ENCODE results near the gene PRPF19. TPM values are rescaled to one million over a fixed set of nuclear protein-coding genes. Genes with fewer than 3 reads are reported as not detected.

PRPF19 gene
- total RNA-seq, 1 experiment from 2014 or later, result 160 TPM

DNA sequence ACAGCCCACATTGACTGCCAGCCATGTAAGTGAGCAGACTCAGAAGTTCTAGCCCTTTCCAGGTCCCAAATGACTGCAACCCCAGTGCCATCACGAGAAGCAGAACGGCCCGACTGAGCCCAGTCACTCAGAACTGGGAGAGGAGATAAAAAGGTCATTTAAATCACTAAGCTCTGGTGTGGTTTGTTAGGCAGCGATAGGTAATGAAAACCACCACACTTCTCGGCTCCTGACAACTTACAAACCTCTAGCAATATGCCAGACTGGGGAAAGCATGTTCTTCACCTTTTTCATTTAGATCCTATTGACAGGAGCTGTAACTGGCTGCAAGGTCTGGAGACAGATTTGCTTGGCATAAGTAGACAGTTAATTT lies 38.9 kb upstream of the PRPF19 start:
- H3K9me3 ChIP-seq (ENCODE audit: insufficient read depth, low read depth), result no peaks in the 10 kb centered on the region
- no peaks in the 10 kb centered on the region for H4K20me1 ChIP-seq (ENCODE audit: insufficient read depth)
- peaks cover 21% of the 10 kb centered on the region for H3F3A ChIP-seq (ENCODE audit: insufficient read depth, low read depth)
- no peak overlapping the region for H3K4me2 ChIP-seq
- no peak overlapping the region for H3K27ac ChIP-seq
- TF ChIP-seq EZH2 (IDR thresholded peaks at IDR 0.05; ENCODE audit: low read depth), result no peak
- TF ChIP-seq, protein P1, sequence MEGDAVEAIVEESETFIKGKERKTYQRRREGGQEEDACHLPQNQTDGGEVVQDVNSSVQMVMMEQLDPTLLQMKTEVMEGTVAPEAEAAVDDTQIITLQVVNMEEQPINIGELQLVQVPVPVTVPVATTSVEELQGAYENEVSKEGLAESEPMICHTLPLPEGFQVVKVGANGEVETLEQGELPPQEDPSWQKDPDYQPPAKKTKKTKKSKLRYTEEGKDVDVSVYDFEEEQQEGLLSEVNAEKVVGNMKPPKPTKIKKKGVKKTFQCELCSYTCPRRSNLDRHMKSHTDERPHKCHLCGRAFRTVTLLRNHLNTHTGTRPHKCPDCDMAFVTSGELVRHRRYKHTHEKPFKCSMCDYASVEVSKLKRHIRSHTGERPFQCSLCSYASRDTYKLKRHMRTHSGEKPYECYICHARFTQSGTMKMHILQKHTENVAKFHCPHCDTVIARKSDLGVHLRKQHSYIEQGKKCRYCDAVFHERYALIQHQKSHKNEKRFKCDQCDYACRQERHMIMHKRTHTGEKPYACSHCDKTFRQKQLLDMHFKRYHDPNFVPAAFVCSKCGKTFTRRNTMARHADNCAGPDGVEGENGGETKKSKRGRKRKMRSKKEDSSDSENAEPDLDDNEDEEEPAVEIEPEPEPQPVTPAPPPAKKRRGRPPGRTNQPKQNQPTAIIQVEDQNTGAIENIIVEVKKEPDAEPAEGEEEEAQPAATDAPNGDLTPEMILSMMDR (conservative IDR thresholded peaks at IDR 0.05), result no peak
- peaks cover 26% of the 10 kb centered on the region for H3K4me1 ChIP-seq (replicated peaks; ENCODE audit: insufficient read depth)
- no peak overlapping the region for H3K4me3 ChIP-seq
- BruUV-seq (replicated peaks), result no TSS peak
- no peaks in the 10 kb centered on the region for H3K79me2 ChIP-seq (ENCODE audit: low read depth)
- no peak for DNase-seq
- H3K36me3 ChIP-seq (ENCODE audit: low read depth), result no peaks in the 10 kb centered on the region
- H3K27me3 ChIP-seq (ENCODE audit: insufficient read depth, low read depth), result no peaks in the 10 kb centered on the region
- H2AFZ ChIP-seq, result no peak overlapping the region
- ChIA-PET CTCF (no interaction called here), POLR2A (ENCODE audit: unreplicated experiment) (no interaction called here)
- H3K9me2 ChIP-seq (ENCODE audit: insufficient read depth), result no peaks in the 10 kb centered on the region
- intact Hi-C loops (cut with micrococcal nuclease; ENCODE audit: unreplicated experiment), result no loop called here

GRCh38 chr11:60944490-60945294 lies 38.3 kb upstream of the PRPF19 start:
- Histone ChIP-seq H3K4me1 (replicated peaks; ENCODE audit: insufficient read depth) (peaks cover 26% of the 10 kb centered on the region), H3F3A (ENCODE audit: insufficient read depth, low read depth) (peaks cover 26% of the 10 kb centered on the region), H3K9me3 (ENCODE audit: insufficient read depth, low read depth) (no peaks in the 10 kb centered on the region), H2AFZ (no peak overlapping the region), H3K4me3 (no peak overlapping the region), H3K9me2 (ENCODE audit: insufficient read depth) (no peaks in the 10 kb centered on the region), H3K79me2 (ENCODE audit: low read depth) (no peaks in the 10 kb centered on the region), H3K27me3 (ENCODE audit: insufficient read depth, low read depth) (no peaks in the 10 kb centered on the region), H3K27ac (no peak overlapping the region), H3K36me3 (ENCODE audit: low read depth) (no peaks in the 10 kb centered on the region), H4K20me1 (ENCODE audit: insufficient read depth) (no peaks in the 10 kb centered on the region), H3K4me2 (no peak overlapping the region)
- TF ChIP-seq, protein P1 (conservative IDR thresholded peaks at IDR 0.05), result peak; percentile 32; the same call in 1 of the 2 replicates
- TF ChIP-seq EZH2 (IDR thresholded peaks at IDR 0.05; ENCODE audit: low read depth), result no peak
- POLR2A ChIA-PET (ENCODE audit: unreplicated experiment), result no interaction called here
- DNase-seq, result no peak
- CTCF ChIA-PET, result no interaction called here
- intact Hi-C loops (cut with micrococcal nuclease; ENCODE audit: unreplicated experiment), result no loop called here
- no TSS peak for BruUV-seq (replicated peaks)

DNA sequence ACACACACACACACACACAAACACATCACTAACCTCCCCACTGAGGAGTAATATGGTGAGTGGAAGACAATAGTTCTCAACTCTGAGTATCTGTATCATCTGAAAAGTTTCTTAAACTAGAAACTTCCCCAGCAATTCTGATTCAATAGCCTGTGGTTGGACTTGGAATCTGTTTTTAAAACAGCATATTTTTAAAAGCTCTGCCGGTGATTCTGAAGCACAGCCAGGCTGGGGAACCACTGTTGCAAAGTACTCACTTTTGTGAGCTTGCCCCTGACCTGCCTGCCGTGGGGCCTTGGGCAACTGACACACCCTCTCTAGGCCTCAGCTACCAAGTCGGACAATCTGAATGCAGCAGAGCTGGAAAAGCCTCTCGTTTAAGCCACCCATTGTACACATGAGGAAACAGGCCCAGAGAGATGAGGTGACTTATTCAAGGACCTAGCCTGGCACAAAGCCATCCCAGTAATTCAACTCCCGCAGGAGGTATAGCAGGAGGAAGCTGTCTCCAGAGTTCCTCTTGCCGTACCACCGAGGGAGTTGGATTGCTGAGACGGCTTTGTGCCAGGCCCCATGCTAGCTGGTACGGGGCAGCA lies 36.7 kb upstream of the PRPF19 start:
- no TSS peak for BruUV-seq (replicated peaks)
- H3K4me2 ChIP-seq, result peak overlapping the region; percentile 76
- no peaks in the 10 kb centered on the region for H4K20me1 ChIP-seq (ENCODE audit: insufficient read depth)
- intact Hi-C loops (cut with micrococcal nuclease; ENCODE audit: unreplicated experiment), result loop anchor here (2.0 kb wide), 1 partner anchor 18 kb away; the partner anchor contains the start of gene TMEM132A
- H3K27ac ChIP-seq, result peak overlapping the region; percentile 74
- peaks cover 26% of the 10 kb centered on the region for H3F3A ChIP-seq (ENCODE audit: insufficient read depth, low read depth)
- H3K9me3 ChIP-seq (ENCODE audit: insufficient read depth, low read depth), result no peaks in the 10 kb centered on the region
- CTCF ChIA-PET, result interaction anchor here (0.6 to 0.7 kb wide), 2 partner anchors 28 to 391 kb away, joined by 3 read pairs; no protein-coding TSS in a partner anchor
- TF ChIP-seq, protein P1 (conservative IDR thresholded peaks at IDR 0.05), result no peak
- TF ChIP-seq EZH2 (IDR thresholded peaks at IDR 0.05; ENCODE audit: low read depth), result no peak
- H3K4me3 ChIP-seq, result peak overlapping the region; percentile 11; the same call in 1 of the 2 replicates
- H3K9me2 ChIP-seq (ENCODE audit: insufficient read depth), result no peaks in the 10 kb centered on the region
- POLR2A ChIA-PET (ENCODE audit: unreplicated experiment), result interaction anchor here (0.6 to 0.7 kb wide), 6 partner anchors 17 to 1722 kb away, joined by 3 to 11 read pairs (median 6); partner anchors contain the start of gene TMEM109
- H2AFZ ChIP-seq, result peak overlapping the region; percentile 71
- H3K79me2 ChIP-seq (ENCODE audit: low read depth), result no peaks in the 10 kb centered on the region
- H3K4me1 ChIP-seq (replicated peaks; ENCODE audit: insufficient read depth), result peaks cover 26% of the 10 kb centered on the region
- no peaks in the 10 kb centered on the region for H3K36me3 ChIP-seq (ENCODE audit: low read depth)
- DNase-seq, result peak; percentile 86 to 99
- H3K27me3 ChIP-seq (ENCODE audit: insufficient read depth, low read depth), result no peaks in the 10 kb centered on the region

All from PC-9 (cell line).